GM21576 (cell line): ENCODE results near the gene MAN1A2.
"Not testable (repeated sequence)": the region's sequence is repeated elsewhere in the genome, so short reads cannot be mapped to it uniquely, and the experiment has no call there.

Source experiments
- ATAC-seq: cut with Tn5 transposase; IDR thresholded peaks from one replicate; pipeline ENCODE4 v1.9.1; 2021; ENCODE audit warnings: mild to moderate bottlenecking, moderate library complexity; ENCODE audit not compliant: unreplicated experiment

MAN1A2 gene

GRCh38 chr1:117367046-117368025, at the start of gene MAN1A2:
MAN1A2 (plus strand) TSS chr1:117367449; CDS start chr1:117368184, 735 bp downstream.
- ATAC-seq = peak; percentile 66

GRCh38 chr1:117318011-117318410, 49.2 kb upstream of the MAN1A2 start:
- no peak for ATAC-seq

- no peak for ATAC-seq
These were observed 48.8 kb upstream of the MAN1A2 start for GRCh38 chr1:117318426-117318825.

GRCh38 chr1:117320515-117320914, 46.7 kb upstream of the MAN1A2 start:
- no peak for ATAC-seq

- no peak for ATAC-seq
These were observed 45.3 kb upstream of the MAN1A2 start for GRCh38 chr1:117321680-117322609.

- ATAC-seq = no peak
These were observed 42.9 kb upstream of the MAN1A2 start for GRCh38 chr1:117324357-117324756.

GRCh38 chr1:117326035-117326434, 41.2 kb upstream of the MAN1A2 start:
- ATAC-seq = not testable (repeated sequence)

GRCh38 chr1:117327011-117327410, 40.2 kb upstream of the MAN1A2 start:
- no peak for ATAC-seq

- ATAC-seq = no peak
These were observed 31.7 kb upstream of the MAN1A2 start for GRCh38 chr1:117335376-117336086.

GRCh38 chr1:117336088-117336817, 31.0 kb upstream of the MAN1A2 start:
- ATAC-seq = no peak

GRCh38 chr1:117339866-117340700, 27.2 kb upstream of the MAN1A2 start:
- ATAC-seq = no peak

- ATAC-seq = no peak
These were observed 26.1 kb upstream of the MAN1A2 start for GRCh38 chr1:117341123-117341522.

GRCh38 chr1:117342397-117342796, 24.9 kb upstream of the MAN1A2 start:
- no peak for ATAC-seq

- ATAC-seq = no peak
These were observed 20.9 kb upstream of the MAN1A2 start for GRCh38 chr1:117346206-117346928.

GRCh38 chr1:117347907-117348306, 19.3 kb upstream of the MAN1A2 start:
- ATAC-seq = no peak

GRCh38 chr1:117352695-117353094, 14.6 kb upstream of the MAN1A2 start:
- ATAC-seq = not testable (repeated sequence)

- not testable (repeated sequence) for ATAC-seq
These were observed 9.2 kb upstream of the MAN1A2 start for GRCh38 chr1:117357833-117358603.

GRCh38 chr1:117358604-117358887, 8.7 kb upstream of the MAN1A2 start:
- not testable (repeated sequence) for ATAC-seq
